ENCODE data around the gene TSKS. TPM values are rescaled to one million over a fixed set of nuclear protein-coding genes. Genes with fewer than 3 reads are reported as not detected.

TSKS gene, protein sequence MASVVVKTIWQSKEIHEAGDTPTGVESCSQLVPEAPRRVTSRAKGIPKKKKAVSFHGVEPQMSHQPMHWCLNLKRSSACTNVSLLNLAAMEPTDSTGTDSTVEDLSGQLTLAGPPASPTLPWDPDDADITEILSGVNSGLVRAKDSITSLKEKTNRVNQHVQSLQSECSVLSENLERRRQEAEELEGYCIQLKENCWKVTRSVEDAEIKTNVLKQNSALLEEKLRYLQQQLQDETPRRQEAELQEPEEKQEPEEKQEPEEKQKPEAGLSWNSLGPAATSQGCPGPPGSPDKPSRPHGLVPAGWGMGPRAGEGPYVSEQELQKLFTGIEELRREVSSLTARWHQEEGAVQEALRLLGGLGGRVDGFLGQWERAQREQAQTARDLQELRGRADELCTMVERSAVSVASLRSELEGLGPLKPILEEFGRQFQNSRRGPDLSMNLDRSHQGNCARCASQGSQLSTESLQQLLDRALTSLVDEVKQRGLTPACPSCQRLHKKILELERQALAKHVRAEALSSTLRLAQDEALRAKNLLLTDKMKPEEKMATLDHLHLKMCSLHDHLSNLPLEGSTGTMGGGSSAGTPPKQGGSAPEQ
- 1 to 10 TPM; 1.2 to 1.7 TPM for total RNA-seq

GRCh38 chr19:49763230-49763629 is at the start of gene TSKS:
Gene TSKS, minus strand, starts transcription at chr19:49763306. Its CDS starts 59 bp downstream, at chr19:49763247.

GRCh38 chr19:49766930-49767299 is 3.8 kb upstream of the TSKS start, which contains the start of gene AP2A1:
Gene AP2A1, plus strand, starts transcription at chr19:49767001. Its CDS starts 133 bp downstream, at chr19:49767134.

GRCh38 chr19:49690656-49691242 is 72.4 kb downstream of the TSKS start, which contains the start of gene CPT1C:
Gene CPT1C, plus strand, starts transcription at chr19:49691116. Its CDS starts 1,137 bp downstream, at chr19:49692253.

Small RNAs within 50 kb of the gene (microRNA-seq; reads per million reads assigned to microRNA genes)
- not detected for gene MIR6799 (ENCODE audit: borderline microRNAs expressed, borderline replicate concordance)

Other genes with a start within 250 kb of the TSKS start
- gene RCN3, start 235.3 kb downstream of the TSKS start, total RNA-seq: 1 to 10 TPM; 1.8 to 2.6 TPM
- 100 to 1,000 TPM; 408 to 414 TPM for gene NOSIP, start 182.8 kb downstream of the TSKS start, total RNA-seq
- gene PRRG2, start 182.0 kb downstream of the TSKS start, total RNA-seq: 1 to 10 TPM; 1.8 to 2.2 TPM
- gene PRR12, start 172.1 kb downstream of the TSKS start, total RNA-seq: 10 to 100 TPM; 39.3 to 40.8 TPM
- gene RRAS, start 123.2 kb downstream of the TSKS start, total RNA-seq: 10 to 100 TPM; 13.7 to 13.8 TPM
- 10 to 100 TPM; 53.6 to 55.0 TPM for gene SCAF1, start 121.1 kb downstream of the TSKS start, total RNA-seq
- 100 to 1,000 TPM; 148 to 156 TPM for gene IRF3, start 97.4 kb downstream of the TSKS start, total RNA-seq
- 10 to 100 TPM; 47.4 to 50.9 TPM for gene BCL2L12, start 97.4 kb downstream of the TSKS start, total RNA-seq
- 100 to 1,000 TPM; 115 to 116 TPM for gene PRMT1, start 86.0 kb downstream of the TSKS start, total RNA-seq
- gene ADM5, start 73.7 kb downstream of the TSKS start, total RNA-seq: 1 to 10 TPM; 4.8 to 5.3 TPM
- gene CPT1C, start 72.2 kb downstream of the TSKS start, total RNA-seq: 1 to 10 TPM; 1.3 to 1.6 TPM
- gene AP2A1, start 3.7 kb upstream of the TSKS start, total RNA-seq: 10 to 100 TPM; 65.0 to 66.1 TPM
- 10 to 100 TPM; 15.4 to 16.7 TPM for gene FUZ, start 50.0 kb upstream of the TSKS start, total RNA-seq
- gene MED25, start 55.0 kb upstream of the TSKS start, total RNA-seq: 10 to 100 TPM; 49.9 to 51.3 TPM
- gene PTOV1, start 87.9 kb upstream of the TSKS start, total RNA-seq: 10 to 100 TPM; 78.1 to 84.8 TPM
- gene PNKP, start 104.3 kb upstream of the TSKS start, total RNA-seq: 100 to 1,000 TPM; 125 to 139 TPM
- 10 to 100 TPM; 19.8 to 20.9 TPM for gene AKT1S1, start 114.0 kb upstream of the TSKS start, total RNA-seq
- gene TBC1D17, start 114.4 kb upstream of the TSKS start, total RNA-seq: 10 to 100 TPM; 44.5 to 49.3 TPM
- gene IL4I1, start 133.6 kb upstream of the TSKS start, total RNA-seq: 1 to 10 TPM; 2.4 to 3.7 TPM
- 10 to 100 TPM; 10.2 to 13.6 TPM for gene ATF5, start 165.9 kb upstream of the TSKS start, total RNA-seq
- gene NUP62, start 166.2 kb upstream of the TSKS start, total RNA-seq: 10 to 100 TPM; 88.2 to 99.8 TPM
- not detected for gene SIGLEC11, start 197.9 kb upstream of the TSKS start, total RNA-seq

Measured in activated naive CD4-positive, alpha-beta T cell treated with anti-CD3 and anti-CD28 coated beads, Interleukin-2, amount 10 ng/mL, durations not matched to agents 5 hours and 36 hours (primary cell).